Ovary (tissue), 9 donors: Measurements from ENCODE around the gene RASAL2. TPM values are rescaled to one million over a fixed set of nuclear protein-coding genes. Genes with fewer than 3 reads are reported as not detected.

ENCODE experiments used
- DNase-seq, 5 donors: peaks; one replicate each; pipeline ENCODE4 v3.0.0-alpha.2; 2019 to 2020
- H3K27ac ChIP-seq, 2 donors: fragments of 200-600 bp; one replicate each; pipeline versions ENCODE4 v1.5.1 to v1.8.0; 2019 to 2022
- H3K27me3 ChIP-seq: fragments of 200-600 bp; one replicate; pipeline ENCODE4 v1.8.0; 2022
- H3K36me3 ChIP-seq: fragments of 200-600 bp; sonication (generic); one replicate; pipeline ENCODE4 v1.5.1; 2019
- H3K4me1 ChIP-seq: one replicate; pipeline ENCODE4 v1.8.1; 2013; ENCODE audit warnings: mild to moderate bottlenecking, moderate library complexity; ENCODE audit not compliant: insufficient read depth
- H3K4me3 ChIP-seq: fragments of 200-600 bp; sonication (generic); one replicate; pipeline ENCODE4 v1.5.1; 2017
- H3K9me3 ChIP-seq, 2 donors: fragments of 200-600 bp in 1 of 2; sonication (generic) in 1 of 2; one replicate each; pipeline versions ENCODE4 v1.5.1 to v1.8.1; 2013 to 2019; ENCODE audit warnings: mild to moderate bottlenecking in 1 of 2, moderate library complexity in 1 of 2
- EP300 ChIP-seq: sonication (generic); formaldehyde crosslinking; IDR thresholded peaks from one replicate; pipeline ENCODE4 v1.6.1; 2017; ENCODE audit warnings: antibody characterized with exemption
- POLR2A ChIP-seq: fragments of 450-650 bp; IDR thresholded peaks from one replicate; pipeline ENCODE4 v1.6.1; 2017; ENCODE audit warnings: antibody characterized with exemption, mild to moderate bottlenecking, moderate library complexity
- WGBS, 3 donors: extraction: QIAGEN DNeasy Blood & Tissue Kit in 1 of 3; methylation state at CpG; one replicate each; pipeline versions ENCODE4 v1.1.5 to v1.1.7; 2013 to 2017; 5-methylcytosine and 5-hydroxymethylcytosine counted together
- intact Hi-C, 4 donors: fragments of 100-400 bp; cut with DNase I; formaldehyde crosslinking; loops; one replicate each; pipeline versions ENCODE4 v1.11.0 to v1.15.1; 2022 to 2023
- polyA plus RNA-seq, 2 donors: library from polyadenylated mRNA; stranded (reverse); fragments of 200-250 nt in 1 of 2; fragments of 350-450 nt in 1 of 2; fragmentation: Illumina TruSeq in 1 of 2; extraction: RNeasy Lipid Tissue Mini Kit (QIAGEN cat#74804) in 1 of 2; gene quantifications; one replicate each; pipeline ENCODE4 v1.2.3, GENCODE V29; 2013 to 2014
- total RNA-seq, 7 donors: library from RNA; depleted of rRNA in 2 of 7; stranded (reverse); fragments of >200 nt in 2 of 7; fragmentation: NEBNext Ultra II Directional in 3 of 7; extraction: Animal tissue kit (Norgen Biotek cat#: 25700) in 3 of 7; gene quantifications; one replicate each; pipeline versions ENCODE4 v1.1.0 to v1.2.4, GENCODE V29; 2016 to 2023
- TF ChIP-seq, protein P1 (sequence below), 3 donors: fragments of 450-650 bp in 2 of 3; fragments of 200-600 bp in 1 of 3; IDR thresholded peaks; one replicate each; pipeline versions ENCODE4 v1.5.1 to v1.8.0; 2016 to 2022; ENCODE audit warnings: antibody characterized with exemption in 3 of 3, mild to moderate bottlenecking in 1 of 3
- donor health status: DM: no; HTN: no; CAD: no; lungs with moderate emphysema.
- donor health status: DM: no; HTN: no; CAD: no.
- donor health status: Bipolar disorder and iron deficiency.
- donor health status: DM: yes; HTN: yes; CAD: no.
- donor health status: DM: no; HTN: no; CAD: no.
- donor health status: DM: yes; HTN: yes; CAD: no.

RASAL2 gene
- total and polyA plus RNA-seq, 9 donors, result 4.2 to 20.5 (median 11.5) TPM

- intact Hi-C loops, result no loop called here
Measured at GRCh38 chr1:178263341-178263740, 169.4 kb downstream of the RASAL2 start.

DNA sequence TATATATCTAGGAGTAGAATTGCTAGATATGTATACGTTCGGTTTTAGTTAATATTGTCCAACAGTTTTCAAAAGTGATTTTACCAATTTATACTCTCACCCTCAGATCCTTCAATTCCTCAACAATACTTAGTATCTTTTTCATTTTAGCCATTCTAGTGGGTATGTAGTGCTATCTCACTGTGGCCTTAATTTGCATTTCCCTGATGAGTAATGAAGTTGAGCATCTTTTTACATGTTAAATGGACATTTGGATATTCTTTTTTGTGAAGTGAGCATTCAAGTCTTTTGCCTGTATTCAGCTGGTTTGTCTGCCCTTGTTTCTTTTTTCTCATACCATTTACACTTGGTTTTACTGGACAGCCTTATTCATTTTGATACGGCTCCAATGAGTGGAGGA lies 172.2 kb downstream of the RASAL2 start:
- intact Hi-C loops, result no loop called here
- Histone ChIP-seq H3K36me3 (no peaks in the 10 kb centered on the region), H3K4me3 (no peak overlapping the region), H3K9me3 (no peaks in the 10 kb centered on the region), H3K27me3 (no peaks in the 10 kb centered on the region), H3K27ac (no peak overlapping the region), H3K4me1 (no peaks in the 10 kb centered on the region)
- WGBS, 3 donors, result 94 to 99% (median 96%) methylated on average over 3 of the region's 3 CpGs
- DNase-seq, result no peak
- TF ChIP-seq EP300 (no peak), POLR2A (no peak)
- TF ChIP-seq, protein P1, sequence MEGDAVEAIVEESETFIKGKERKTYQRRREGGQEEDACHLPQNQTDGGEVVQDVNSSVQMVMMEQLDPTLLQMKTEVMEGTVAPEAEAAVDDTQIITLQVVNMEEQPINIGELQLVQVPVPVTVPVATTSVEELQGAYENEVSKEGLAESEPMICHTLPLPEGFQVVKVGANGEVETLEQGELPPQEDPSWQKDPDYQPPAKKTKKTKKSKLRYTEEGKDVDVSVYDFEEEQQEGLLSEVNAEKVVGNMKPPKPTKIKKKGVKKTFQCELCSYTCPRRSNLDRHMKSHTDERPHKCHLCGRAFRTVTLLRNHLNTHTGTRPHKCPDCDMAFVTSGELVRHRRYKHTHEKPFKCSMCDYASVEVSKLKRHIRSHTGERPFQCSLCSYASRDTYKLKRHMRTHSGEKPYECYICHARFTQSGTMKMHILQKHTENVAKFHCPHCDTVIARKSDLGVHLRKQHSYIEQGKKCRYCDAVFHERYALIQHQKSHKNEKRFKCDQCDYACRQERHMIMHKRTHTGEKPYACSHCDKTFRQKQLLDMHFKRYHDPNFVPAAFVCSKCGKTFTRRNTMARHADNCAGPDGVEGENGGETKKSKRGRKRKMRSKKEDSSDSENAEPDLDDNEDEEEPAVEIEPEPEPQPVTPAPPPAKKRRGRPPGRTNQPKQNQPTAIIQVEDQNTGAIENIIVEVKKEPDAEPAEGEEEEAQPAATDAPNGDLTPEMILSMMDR (IDR thresholded peaks at IDR 0.05), result no peak

More at GRCh38 chr1:178263341-178263740, 169.4 kb downstream of the RASAL2 start:
- WGBS, 3 donors, result 31 to 34% (median 33%) methylated on average over 2 of the region's 2 CpGs
- Histone ChIP-seq H3K9me3 (no peaks in the 10 kb centered on the region), H3K27ac (no peak overlapping the region), H3K27me3 (no peaks in the 10 kb centered on the region), H3K4me1 (no peaks in the 10 kb centered on the region), H3K4me3 (no peak overlapping the region), H3K36me3 (no peaks in the 10 kb centered on the region)
- TF ChIP-seq POLR2A, result no peak
- TF ChIP-seq, protein P1 (IDR thresholded peaks at IDR 0.05), result no peak
- DNase-seq, result no peak

GRCh38 chr1:178266619-178267066 lies 172.7 kb downstream of the RASAL2 start:
- intact Hi-C loops, result no loop called here
- no peaks in the 10 kb centered on the region for H3K9me3 ChIP-seq
- no peak for TF ChIP-seq EP300
- TF ChIP-seq POLR2A, result no peak
- TF ChIP-seq, protein P1 (IDR thresholded peaks at IDR 0.05), result no peak
- no peaks in the 10 kb centered on the region for H3K27me3 ChIP-seq
- WGBS, 3 donors, result 86 to 91% (median 86%) methylated on average over 4 of the region's 4 CpGs
- no peak overlapping the region for H3K4me3 ChIP-seq
- H3K4me1 ChIP-seq, result no peaks in the 10 kb centered on the region
- H3K27ac ChIP-seq, result no peak overlapping the region
- DNase-seq, result no peak
- H3K36me3 ChIP-seq, result no peaks in the 10 kb centered on the region

DNA sequence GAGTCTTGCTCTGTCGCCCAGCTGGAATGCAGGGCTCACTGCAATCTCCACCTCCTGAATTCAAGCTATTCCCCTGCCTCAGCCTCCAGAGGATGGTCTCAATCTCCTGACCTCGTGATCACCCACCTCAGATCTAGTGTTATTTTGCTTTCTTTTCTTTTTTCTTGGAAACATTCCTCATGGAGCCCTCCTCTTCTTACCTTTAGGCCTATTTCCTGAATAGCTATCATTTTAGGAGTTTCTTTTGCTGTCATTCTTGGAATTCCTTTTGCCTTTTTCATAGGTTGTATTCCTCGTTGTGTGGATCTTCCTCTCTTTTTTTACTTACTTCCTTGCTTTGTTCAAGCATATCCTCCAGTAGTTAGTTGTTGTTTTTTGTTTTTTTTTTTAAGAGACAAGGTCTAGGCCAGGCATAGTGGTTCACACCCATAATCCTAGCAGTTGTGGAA lies 173.8 kb downstream of the RASAL2 start:
- no peak for DNase-seq
- no peak overlapping the region for H3K27ac ChIP-seq
- H3K4me1 ChIP-seq, result no peaks in the 10 kb centered on the region
- H3K9me3 ChIP-seq, result no peaks in the 10 kb centered on the region
- no peak overlapping the region for H3K4me3 ChIP-seq
- 41 to 54% (median 46%) methylated on average over 3 of the region's 3 CpGs for WGBS, 3 donors
- no peak for TF ChIP-seq POLR2A
- no peak for TF ChIP-seq EP300
- TF ChIP-seq, protein P1 (IDR thresholded peaks at IDR 0.05), result no peak
- H3K27me3 ChIP-seq, result no peaks in the 10 kb centered on the region
- intact Hi-C loops, result no loop called here
- no peaks in the 10 kb centered on the region for H3K36me3 ChIP-seq
